ENCODE measurements around the gene DST. TPM values are rescaled to one million over a fixed set of nuclear protein-coding genes. Genes with fewer than 3 reads are reported as not detected.

The DST gene
- total RNA-seq, 1 experiment from 2014 or later, result 132 TPM

DNA sequence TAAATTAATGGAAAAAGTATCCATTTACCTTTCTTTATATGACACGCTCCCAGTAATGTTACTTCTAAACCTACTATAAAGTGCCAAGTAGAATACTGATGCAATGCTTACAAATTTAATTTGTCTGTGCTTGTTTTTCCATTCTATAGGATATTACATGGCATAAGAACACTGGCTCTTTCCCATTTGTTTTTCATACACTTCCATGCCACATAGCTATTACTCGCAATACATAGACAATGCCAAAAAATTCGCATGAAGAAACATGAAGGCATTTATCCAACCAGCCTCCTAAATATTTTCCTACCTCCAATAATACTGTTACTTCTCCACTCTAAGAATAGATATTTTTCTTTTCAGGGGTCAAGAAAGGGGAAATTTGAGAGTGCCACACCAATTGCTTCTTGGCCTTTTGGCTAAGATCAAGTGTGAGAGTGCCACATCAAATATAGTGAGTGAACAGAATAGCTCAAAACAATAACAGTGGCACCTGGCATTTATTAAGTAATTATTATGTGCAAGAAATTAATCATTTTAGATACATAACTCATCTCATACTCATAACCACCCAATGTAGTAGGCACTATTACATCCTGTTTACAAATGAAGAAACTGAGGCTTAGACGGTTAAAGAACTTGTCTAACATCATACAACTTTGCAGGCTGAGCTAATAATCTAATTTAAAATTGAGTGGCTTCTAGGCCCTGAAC is 845 bp upstream of the DST start:
- H3K27ac Mint-ChIP-seq, result no peak overlapping the region

More for the DNA sequence above, 845 bp upstream of the DST start:
- no peak for TF ChIP-seq ZNF416 (CRISPR knock-in tag; IDR thresholded peaks at IDR 0.05)
- TF ChIP-seq, protein P1, sequence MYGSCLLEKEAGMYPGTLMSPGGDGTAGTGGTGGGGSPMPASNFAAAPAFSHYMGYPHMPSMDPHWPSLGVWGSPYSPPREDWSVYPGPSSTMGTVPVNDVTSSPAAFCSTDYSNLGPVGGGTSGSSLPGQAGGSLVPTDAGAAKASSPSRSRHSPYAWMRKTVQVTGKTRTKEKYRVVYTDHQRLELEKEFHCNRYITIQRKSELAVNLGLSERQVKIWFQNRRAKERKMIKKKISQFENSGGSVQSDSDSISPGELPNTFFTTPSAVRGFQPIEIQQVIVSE (CRISPR knock-in tag; IDR thresholded peaks at IDR 0.05; ENCODE audit: borderline replicate concordance), result no peak
- TF ChIP-seq FOXP1 (CRISPR knock-in tag; IDR thresholded peaks at IDR 0.05; ENCODE audit: borderline replicate concordance), result no peak
- no peak for TF ChIP-seq NR3C1 (CRISPR knock-in tag; conservative IDR thresholded peaks at IDR 0.05; ENCODE audit: low read depth)
- no peak for TF ChIP-seq FOXK1 (CRISPR knock-in tag; IDR thresholded peaks at IDR 0.05)
- no peak for TF ChIP-seq ZNF671 (CRISPR knock-in tag; IDR thresholded peaks at IDR 0.05)
- TF ChIP-seq, protein P2, sequence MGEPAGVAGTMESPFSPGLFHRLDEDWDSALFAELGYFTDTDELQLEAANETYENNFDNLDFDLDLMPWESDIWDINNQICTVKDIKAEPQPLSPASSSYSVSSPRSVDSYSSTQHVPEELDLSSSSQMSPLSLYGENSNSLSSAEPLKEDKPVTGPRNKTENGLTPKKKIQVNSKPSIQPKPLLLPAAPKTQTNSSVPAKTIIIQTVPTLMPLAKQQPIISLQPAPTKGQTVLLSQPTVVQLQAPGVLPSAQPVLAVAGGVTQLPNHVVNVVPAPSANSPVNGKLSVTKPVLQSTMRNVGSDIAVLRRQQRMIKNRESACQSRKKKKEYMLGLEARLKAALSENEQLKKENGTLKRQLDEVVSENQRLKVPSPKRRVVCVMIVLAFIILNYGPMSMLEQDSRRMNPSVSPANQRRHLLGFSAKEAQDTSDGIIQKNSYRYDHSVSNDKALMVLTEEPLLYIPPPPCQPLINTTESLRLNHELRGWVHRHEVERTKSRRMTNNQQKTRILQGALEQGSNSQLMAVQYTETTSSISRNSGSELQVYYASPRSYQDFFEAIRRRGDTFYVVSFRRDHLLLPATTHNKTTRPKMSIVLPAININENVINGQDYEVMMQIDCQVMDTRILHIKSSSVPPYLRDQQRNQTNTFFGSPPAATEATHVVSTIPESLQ (CRISPR knock-in tag; IDR thresholded peaks at IDR 0.05), result no peak
- no peak for TF ChIP-seq ZNF423 (CRISPR knock-in tag; IDR thresholded peaks at IDR 0.05)
- no peak for TF ChIP-seq SOX15 (CRISPR knock-in tag; IDR thresholded peaks at IDR 0.05)
- TF ChIP-seq, protein P3, sequence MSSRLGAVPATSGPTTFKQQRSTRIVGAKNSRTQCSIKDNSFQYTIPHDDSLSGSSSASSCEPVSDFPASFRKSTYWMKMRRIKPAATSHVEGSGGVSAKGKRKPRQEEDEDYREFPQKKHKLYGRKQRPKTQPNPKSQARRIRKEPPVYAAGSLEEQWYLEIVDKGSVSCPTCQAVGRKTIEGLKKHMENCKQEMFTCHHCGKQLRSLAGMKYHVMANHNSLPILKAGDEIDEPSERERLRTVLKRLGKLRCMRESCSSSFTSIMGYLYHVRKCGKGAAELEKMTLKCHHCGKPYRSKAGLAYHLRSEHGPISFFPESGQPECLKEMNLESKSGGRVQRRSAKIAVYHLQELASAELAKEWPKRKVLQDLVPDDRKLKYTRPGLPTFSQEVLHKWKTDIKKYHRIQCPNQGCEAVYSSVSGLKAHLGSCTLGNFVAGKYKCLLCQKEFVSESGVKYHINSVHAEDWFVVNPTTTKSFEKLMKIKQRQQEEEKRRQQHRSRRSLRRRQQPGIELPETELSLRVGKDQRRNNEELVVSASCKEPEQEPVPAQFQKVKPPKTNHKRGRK (CRISPR knock-in tag; IDR thresholded peaks at IDR 0.05; ENCODE audit: borderline replicate concordance), result no peak
- TF ChIP-seq SMAD4 (CRISPR knock-in tag; IDR thresholded peaks at IDR 0.05), result no peak
- TF ChIP-seq JUN (CRISPR knock-in tag; IDR thresholded peaks at IDR 0.05), result no peak
- no peak for TF ChIP-seq GRHL2 (CRISPR knock-in tag; IDR thresholded peaks at IDR 0.05; ENCODE audit: insufficient replicate concordance, severe bottlenecking)
- no peak for TF ChIP-seq RELA (CRISPR knock-in tag; IDR thresholded peaks at IDR 0.05; ENCODE audit: borderline replicate concordance)
- no peak for TF ChIP-seq ZNF396 (CRISPR knock-in tag; IDR thresholded peaks at IDR 0.05; ENCODE audit: borderline replicate concordance)
- TF ChIP-seq, protein P4, sequence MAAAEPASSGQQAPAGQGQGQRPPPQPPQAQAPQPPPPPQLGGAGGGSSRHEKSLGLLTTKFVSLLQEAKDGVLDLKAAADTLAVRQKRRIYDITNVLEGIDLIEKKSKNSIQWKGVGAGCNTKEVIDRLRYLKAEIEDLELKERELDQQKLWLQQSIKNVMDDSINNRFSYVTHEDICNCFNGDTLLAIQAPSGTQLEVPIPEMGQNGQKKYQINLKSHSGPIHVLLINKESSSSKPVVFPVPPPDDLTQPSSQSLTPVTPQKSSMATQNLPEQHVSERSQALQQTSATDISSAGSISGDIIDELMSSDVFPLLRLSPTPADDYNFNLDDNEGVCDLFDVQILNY (CRISPR knock-in tag; IDR thresholded peaks at IDR 0.05), result no peak
- TF ChIP-seq, protein P5, sequence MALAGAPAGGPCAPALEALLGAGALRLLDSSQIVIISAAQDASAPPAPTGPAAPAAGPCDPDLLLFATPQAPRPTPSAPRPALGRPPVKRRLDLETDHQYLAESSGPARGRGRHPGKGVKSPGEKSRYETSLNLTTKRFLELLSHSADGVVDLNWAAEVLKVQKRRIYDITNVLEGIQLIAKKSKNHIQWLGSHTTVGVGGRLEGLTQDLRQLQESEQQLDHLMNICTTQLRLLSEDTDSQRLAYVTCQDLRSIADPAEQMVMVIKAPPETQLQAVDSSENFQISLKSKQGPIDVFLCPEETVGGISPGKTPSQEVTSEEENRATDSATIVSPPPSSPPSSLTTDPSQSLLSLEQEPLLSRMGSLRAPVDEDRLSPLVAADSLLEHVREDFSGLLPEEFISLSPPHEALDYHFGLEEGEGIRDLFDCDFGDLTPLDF (CRISPR knock-in tag; IDR thresholded peaks at IDR 0.05), result no peak
- TF ChIP-seq ELF4 (CRISPR knock-in tag; IDR thresholded peaks at IDR 0.05; ENCODE audit: low read depth), result no peak
- TF ChIP-seq, protein P6, sequence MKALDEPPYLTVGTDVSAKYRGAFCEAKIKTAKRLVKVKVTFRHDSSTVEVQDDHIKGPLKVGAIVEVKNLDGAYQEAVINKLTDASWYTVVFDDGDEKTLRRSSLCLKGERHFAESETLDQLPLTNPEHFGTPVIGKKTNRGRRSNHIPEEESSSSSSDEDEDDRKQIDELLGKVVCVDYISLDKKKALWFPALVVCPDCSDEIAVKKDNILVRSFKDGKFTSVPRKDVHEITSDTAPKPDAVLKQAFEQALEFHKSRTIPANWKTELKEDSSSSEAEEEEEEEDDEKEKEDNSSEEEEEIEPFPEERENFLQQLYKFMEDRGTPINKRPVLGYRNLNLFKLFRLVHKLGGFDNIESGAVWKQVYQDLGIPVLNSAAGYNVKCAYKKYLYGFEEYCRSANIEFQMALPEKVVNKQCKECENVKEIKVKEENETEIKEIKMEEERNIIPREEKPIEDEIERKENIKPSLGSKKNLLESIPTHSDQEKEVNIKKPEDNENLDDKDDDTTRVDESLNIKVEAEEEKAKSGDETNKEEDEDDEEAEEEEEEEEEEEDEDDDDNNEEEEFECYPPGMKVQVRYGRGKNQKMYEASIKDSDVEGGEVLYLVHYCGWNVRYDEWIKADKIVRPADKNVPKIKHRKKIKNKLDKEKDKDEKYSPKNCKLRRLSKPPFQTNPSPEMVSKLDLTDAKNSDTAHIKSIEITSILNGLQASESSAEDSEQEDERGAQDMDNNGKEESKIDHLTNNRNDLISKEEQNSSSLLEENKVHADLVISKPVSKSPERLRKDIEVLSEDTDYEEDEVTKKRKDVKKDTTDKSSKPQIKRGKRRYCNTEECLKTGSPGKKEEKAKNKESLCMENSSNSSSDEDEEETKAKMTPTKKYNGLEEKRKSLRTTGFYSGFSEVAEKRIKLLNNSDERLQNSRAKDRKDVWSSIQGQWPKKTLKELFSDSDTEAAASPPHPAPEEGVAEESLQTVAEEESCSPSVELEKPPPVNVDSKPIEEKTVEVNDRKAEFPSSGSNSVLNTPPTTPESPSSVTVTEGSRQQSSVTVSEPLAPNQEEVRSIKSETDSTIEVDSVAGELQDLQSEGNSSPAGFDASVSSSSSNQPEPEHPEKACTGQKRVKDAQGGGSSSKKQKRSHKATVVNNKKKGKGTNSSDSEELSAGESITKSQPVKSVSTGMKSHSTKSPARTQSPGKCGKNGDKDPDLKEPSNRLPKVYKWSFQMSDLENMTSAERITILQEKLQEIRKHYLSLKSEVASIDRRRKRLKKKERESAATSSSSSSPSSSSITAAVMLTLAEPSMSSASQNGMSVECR (CRISPR knock-in tag; IDR thresholded peaks at IDR 0.05; ENCODE audit: borderline replicate concordance), result no peak
- H3K4me3 Mint-ChIP-seq, result no peak overlapping the region
- ChIA-PET POLR2A (no interaction called here), CTCF (interaction anchor here (1.0 kb wide), 1 partner anchor 208 kb away, joined by 3 read pairs; no protein-coding TSS in a partner anchor)
- ATAC-seq (no peak), DNase-seq (ENCODE audit: low spot score) (no peak)
- H3K36me3 Mint-ChIP-seq, result peaks cover 43% of the 10 kb centered on the region
- no peaks in the 10 kb centered on the region for H3K4me1 Mint-ChIP-seq
- no peaks in the 10 kb centered on the region for H3K9me3 Mint-ChIP-seq
- H3K27me3 Mint-ChIP-seq (ENCODE audit: low read depth), result no peaks in the 10 kb centered on the region

Measured in WTC11 (cell line).